HL-60/S4 (cell line): Measurements from ENCODE around the gene OTOG.
"Not testable (repeated sequence)": the region's sequence is repeated elsewhere in the genome, so short reads cannot be mapped to it uniquely, and the experiment has no call there.

Experiments used
- in situ Hi-C: fragments of 300-500 bp; cut with MboI; formaldehyde crosslinking; loops from 2 replicates; pipeline ENCODE4 v1.14.3; 2022; ENCODE audit warnings: low sequenced_read_pairs

Gene OTOG

GRCh38 chr11:17611503-17612220 lies 64.6 kb downstream of the OTOG start:
- in situ Hi-C loops, result no loop called here

GRCh38 chr11:17612221-17613188 lies 65.4 kb downstream of the OTOG start:
- in situ Hi-C loops, result no loop called here

- in situ Hi-C loops, result no loop called here
Observed at GRCh38 chr11:17613428-17613962, 66.4 kb downstream of the OTOG start.

- in situ Hi-C loops, result no loop called here
Observed at GRCh38 chr11:17613983-17614382, 66.9 kb downstream of the OTOG start.

- in situ Hi-C loops, result not testable (repeated sequence)
Observed at GRCh38 chr11:17622711-17623110, 75.7 kb downstream of the OTOG start.

- in situ Hi-C loops, result no loop called here
Observed at GRCh38 chr11:17629113-17629512, 82.1 kb downstream of the OTOG start.

GRCh38 chr11:17630936-17631335 lies 83.9 kb downstream of the OTOG start:
- in situ Hi-C loops, result no loop called here

- in situ Hi-C loops, result no loop called here
Observed at GRCh38 chr11:17631702-17632365, 84.8 kb downstream of the OTOG start.

GRCh38 chr11:17633279-17633986 lies 86.4 kb downstream of the OTOG start:
- in situ Hi-C loops, result no loop called here

GRCh38 chr11:17633987-17634775 lies 87.1 kb downstream of the OTOG start:
- in situ Hi-C loops, result no loop called here

GRCh38 chr11:17634776-17635550 lies 87.9 kb downstream of the OTOG start:
- in situ Hi-C loops, result no loop called here

- in situ Hi-C loops, result no loop called here
Observed at GRCh38 chr11:17635551-17635938, 88.5 kb downstream of the OTOG start.

GRCh38 chr11:17636721-17637120 lies 89.7 kb downstream of the OTOG start:
- in situ Hi-C loops, result no loop called here

- in situ Hi-C loops, result no loop called here
Observed at GRCh38 chr11:17637901-17638300, 90.8 kb downstream of the OTOG start.

- in situ Hi-C loops, result no loop called here
Observed at GRCh38 chr11:17638311-17638710, 91.3 kb downstream of the OTOG start.

GRCh38 chr11:17639091-17639490 lies 92.0 kb downstream of the OTOG start:
- in situ Hi-C loops, result no loop called here

GRCh38 chr11:17639781-17640180 lies 92.7 kb downstream of the OTOG start:
- in situ Hi-C loops, result no loop called here

GRCh38 chr11:17640493-17641164 lies 93.6 kb downstream of the OTOG start:
- in situ Hi-C loops, result no loop called here
